Panc1 (cell line): ENCODE results near the gene SKI. TPM values are rescaled to one million over a fixed set of nuclear protein-coding genes. Genes with fewer than 3 reads are reported as not detected.

Source experiments
- ATAC-seq: fragments of 200-7000 bp; cut with Tn5 transposase; 2 replicates; pipeline ENCODE4 v1.9.1; 2020; ENCODE audit warnings: mild to moderate bottlenecking, moderate library complexity
- BruUV-seq: library from RNA; stranded (reverse); fragments of 400-500 nt; replicated peaks from 2 replicates; lab custom pipeline; 2021; lab: Mats Ljungman, UMichigan
- CTCF ChIA-PET: fragments of 300-600 bp; sonication (Branson Sonifier 250); formaldehyde crosslinking; loops from one replicate; lab custom pipeline; 2022; ENCODE audit warnings: antibody characterized with exemption; lab: Charles Lee
- POLR2A ChIA-PET: fragments of 300-600 bp; sonication (Branson Sonifier 250); formaldehyde crosslinking; loops from one replicate; lab custom pipeline; 2022; ENCODE audit warnings: antibody characterized with exemption; lab: Charles Lee
- DNase-seq: peaks from one replicate; pipeline ENCODE4 v3.0.0-alpha.2; 2010; ENCODE audit warnings: low read depth, low spot score
- H3K27ac ChIP-seq: 2 replicates; pipeline ENCODE4 v1.5.1; 2011; ENCODE audit warnings: mild to moderate bottlenecking, low read length, inconsistent platforms
- H3K27me3 ChIP-seq: fragments of 200-500 bp; sonication (Bioruptor generic); 2 replicates; pipeline ENCODE4 v1.6.0; 2014; ENCODE audit warnings: low read length, inconsistent platforms; ENCODE audit not compliant: control insufficient read depth, insufficient read depth
- H3K36me3 ChIP-seq: fragments of 200-500 bp; sonication (Bioruptor generic); 2 replicates; pipeline ENCODE4 v1.5.1; 2014; ENCODE audit warnings: inconsistent platforms, mild to moderate bottlenecking, low read length, moderate library complexity; ENCODE audit not compliant: control insufficient read depth, insufficient read depth
- H3K4me1 ChIP-seq: 2 replicates; pipeline ENCODE4 v1.5.1; 2011; ENCODE audit warnings: inconsistent platforms, mild to moderate bottlenecking, low read length, moderate library complexity; ENCODE audit not compliant: control insufficient read depth, insufficient read depth
- H3K4me3 ChIP-seq, 2 experiments: 2 replicates each; pipeline ENCODE4 v1.5.1; 2011 to 2012; ENCODE audit warnings: low read depth in 2 of 2, low read length in 2 of 2, mild to moderate bottlenecking in 2 of 2, inconsistent platforms in 1 of 2, moderate library complexity in 1 of 2
- H3K9me3 ChIP-seq: fragments of 200-500 bp; sonication (Bioruptor generic); 2 replicates; pipeline ENCODE4 v1.5.1; 2014; ENCODE audit warnings: low read depth, mild to moderate bottlenecking, inconsistent platforms, low read length, moderate library complexity; ENCODE audit not compliant: control insufficient read depth, insufficient read depth
- CTCF ChIP-seq: fragments of 450-650 bp; IDR thresholded peaks from 2 replicates; pipeline ENCODE4 v1.5.1; 2017; ENCODE audit warnings: mild to moderate bottlenecking
- POLR2AphosphoS5 ChIP-seq: IDR thresholded peaks from 2 replicates; pipeline ENCODE4 v1.6.1; 2012; ENCODE audit warnings: mild to moderate bottlenecking, low read depth, low read length, moderate library complexity
- REST ChIP-seq, 2 experiments: IDR thresholded peaks; 2 replicates each; pipeline ENCODE4 v1.6.1; 2011 to 2012; ENCODE audit warnings: low read depth in 2 of 2, control low read depth in 1 of 2, low read length in 1 of 2, mild to moderate bottlenecking in 1 of 2, moderate library complexity in 1 of 2; ENCODE audit not compliant: insufficient read depth in 1 of 2
- SIN3A ChIP-seq: IDR thresholded peaks from 2 replicates; pipeline ENCODE4 v1.6.1; 2012; ENCODE audit warnings: low read depth, mild to moderate bottlenecking, low read length, moderate library complexity, borderline replicate concordance; ENCODE audit not compliant: insufficient read depth
- TCF7L2 ChIP-seq: IDR thresholded peaks from 2 replicates; pipeline ENCODE4 v1.6.1; 2011; ENCODE audit warnings: mild to moderate bottlenecking, low read depth, low read length, inconsistent platforms
- in situ Hi-C: cut with HindIII; loops from 2 replicates; pipeline ENCODE4 v1.10.0; 2016; ENCODE audit warnings: low sequenced_read_pairs, low pct_unique_long_range_greater_than_20kb
- intact Hi-C: fragments of 100-400 bp; cut with micrococcal nuclease; formaldehyde crosslinking; loops from one replicate; pipeline ENCODE4 v1.10.0; 2022; ENCODE audit not compliant: unreplicated experiment
- total RNA-seq: library from RNA; stranded (reverse); gene quantifications from one replicate; pipeline ENCODE4 v1.2.1, GENCODE V29; 2021; ENCODE audit not compliant: unreplicated experiment

Gene SKI
- total RNA-seq, 1 experiment from 2014 or later = 63.2 TPM

GRCh38 chr1:2255420-2256369 lies 27.6 kb downstream of the SKI start:
- CTCF ChIA-PET = no interaction called here

GRCh38 chr1:2256435-2257244 lies 28.5 kb downstream of the SKI start:
- TF ChIP-seq SIN3A (no peak), REST (IDR thresholded peaks at IDR 0.05; ENCODE audit: insufficient read depth in 1 of 2, low read depth in 2 of 2, low read length in 1 of 2) (no peak), CTCF (no peak), POLR2AphosphoS5 (no peak), TCF7L2 (no peak)
- Histone ChIP-seq H3K27me3 (no peaks in the 10 kb centered on the region), H3K36me3 (no peaks in the 10 kb centered on the region), H3K4me1 (peaks cover 16% of the 10 kb centered on the region), H3K27ac (peak overlapping the region; percentile 44), H3K9me3 (no peaks in the 10 kb centered on the region; the same call in 1 of the 2 replicates), H3K4me3 (no peak overlapping the region)
- intact Hi-C loops = no loop called here
- ChIA-PET CTCF (no interaction called here), POLR2A (no interaction called here)
- in situ Hi-C loops = no loop called here
- DNase-seq = no peak
- BruUV-seq = no TSS peak
- ATAC-seq = peak; percentile 27

More at GRCh38 chr1:2255420-2256369, 27.6 kb downstream of the SKI start:
- POLR2A ChIA-PET = no interaction called here
- H3K4me1 ChIP-seq = peaks cover 13% of the 10 kb centered on the region
- no peak overlapping the region for H3K4me3 ChIP-seq
- in situ Hi-C loops = no loop called here
- H3K27ac ChIP-seq = peak overlapping the region; percentile 44
- no peaks in the 10 kb centered on the region; the same call in 1 of the 2 replicates for H3K9me3 ChIP-seq
- BruUV-seq = no TSS peak
- H3K27me3 ChIP-seq = no peaks in the 10 kb centered on the region
- DNase-seq (peak; percentile 82), ATAC-seq (peak; percentile 77)
- intact Hi-C loops = no loop called here
- TF ChIP-seq TCF7L2 = no peak
- H3K36me3 ChIP-seq = no peaks in the 10 kb centered on the region
